Measurements from ENCODE around the gene SLC1A3.

GRCh38 chr5:36664766-36665165 is 58.4 kb downstream of the SLC1A3 start:
- no peak for TF ChIP-seq CTCF (IDR thresholded peaks at IDR 0.05)
- no peak for TF ChIP-seq POLR2A (IDR thresholded peaks at IDR 0.05)

All from body of pancreas (tissue), 4 donors.